H1 (cell line): ENCODE results near the gene PGM2L1. TPM values are rescaled to one million over a fixed set of nuclear protein-coding genes. Genes with fewer than 3 reads are reported as not detected.

Experiments
- GABPA ChIP-seq: IDR thresholded peaks from 2 replicates; pipeline ENCODE4 v1.6.1; 2011; ENCODE audit warnings: mild to moderate bottlenecking, low read length, moderate library complexity, borderline replicate concordance; ENCODE audit not compliant: insufficient read depth
- NANOG ChIP-seq: IDR thresholded peaks from 2 replicates; pipeline ENCODE4 v1.6.1; 2011; ENCODE audit warnings: low read length, low read depth, mild to moderate bottlenecking, inconsistent platforms; ENCODE audit not compliant: insufficient read depth, poor library complexity, severe bottlenecking
- RNF2 ChIP-seq: fragments of 200-900, 300-1000 bp; sonication (generic); IDR thresholded peaks from 2 replicates; pipeline ENCODE4 v1.7.1; 2016; ENCODE audit warnings: borderline replicate concordance, low read depth, mild to moderate bottlenecking, antibody characterized with exemption, low read length; ENCODE audit not compliant: poor library complexity, severe bottlenecking; ENCODE audit errors: missing control alignments
- polyA plus RNA-seq, 7 experiments: library from polyadenylated mRNA; depleted of rRNA in 3 of 7; stranded (reverse) in 5 of 7; unstranded in 2 of 7; fragments of >200 nt in 5 of 7; fragments of 200-250 nt in 2 of 7; gene quantifications; 1 replicate in 5 of 7; 2 replicates in 1 of 7; 4 replicates in 1 of 7; pipeline versions ENCODE4 v1.2.1 to v1.2.3, GENCODE V29; 2011 to 2013; ENCODE audit warnings: missing spikeins in 2 of 7, mixed read lengths in 2 of 7
- total RNA-seq: library from RNA; stranded (reverse); fragmentation: NEBNext Ultra II Directional; extraction: Animal tissue kit (Norgen Biotek cat#: 25700); gene quantifications from 2 replicates; pipeline ENCODE4 v1.2.1, GENCODE V29; 2021
- TF ChIP-seq, protein P1 (sequence below), 3 experiments: IDR thresholded peaks; 1 replicate in 2 of 3; 2 replicates in 1 of 3; pipeline versions ENCODE4 v1.5.1 to v1.6.1; 2011; ENCODE audit warnings: low read length in 3 of 3, mild to moderate bottlenecking in 3 of 3, inconsistent platforms in 2 of 3, low read depth in 1 of 3, moderate library complexity in 1 of 3; ENCODE audit not compliant: insufficient read depth in 1 of 3; ENCODE audit errors: control extremely low read depth in 1 of 3

Gene PGM2L1
- total and polyA plus RNA-seq, 2 of the 8 experiments (the other 6 are each of a cell fraction or from before 2014, with no cell fraction given) = 5.0 to 42.7 TPM

- no peak for TF ChIP-seq NANOG
- TF ChIP-seq GABPA = no peak
- TF ChIP-seq RNF2 = no peak
- TF ChIP-seq, protein P1, sequence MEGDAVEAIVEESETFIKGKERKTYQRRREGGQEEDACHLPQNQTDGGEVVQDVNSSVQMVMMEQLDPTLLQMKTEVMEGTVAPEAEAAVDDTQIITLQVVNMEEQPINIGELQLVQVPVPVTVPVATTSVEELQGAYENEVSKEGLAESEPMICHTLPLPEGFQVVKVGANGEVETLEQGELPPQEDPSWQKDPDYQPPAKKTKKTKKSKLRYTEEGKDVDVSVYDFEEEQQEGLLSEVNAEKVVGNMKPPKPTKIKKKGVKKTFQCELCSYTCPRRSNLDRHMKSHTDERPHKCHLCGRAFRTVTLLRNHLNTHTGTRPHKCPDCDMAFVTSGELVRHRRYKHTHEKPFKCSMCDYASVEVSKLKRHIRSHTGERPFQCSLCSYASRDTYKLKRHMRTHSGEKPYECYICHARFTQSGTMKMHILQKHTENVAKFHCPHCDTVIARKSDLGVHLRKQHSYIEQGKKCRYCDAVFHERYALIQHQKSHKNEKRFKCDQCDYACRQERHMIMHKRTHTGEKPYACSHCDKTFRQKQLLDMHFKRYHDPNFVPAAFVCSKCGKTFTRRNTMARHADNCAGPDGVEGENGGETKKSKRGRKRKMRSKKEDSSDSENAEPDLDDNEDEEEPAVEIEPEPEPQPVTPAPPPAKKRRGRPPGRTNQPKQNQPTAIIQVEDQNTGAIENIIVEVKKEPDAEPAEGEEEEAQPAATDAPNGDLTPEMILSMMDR (IDR thresholded peaks at IDR 0.05; ENCODE audit: control extremely low read depth in 1 of 3, insufficient read depth in 1 of 3, low read depth in 1 of 3, low read length in 3 of 3) = no peak
- TF ChIP-seq, all 59 proteins: peak for 0
Observed at GRCh38 chr11:74338963-74339362, 59.3 kb downstream of the PGM2L1 start (continued).
